HEK293 (cell line): Measurements from ENCODE around the gene SPTBN2.
A peak's percentile ranks its signal among the peaks of the same experiment; 100 is the strongest.

Source experiments
- CTCF ChIA-PET: fragments of 350-600 bp; formaldehyde crosslinking; extraction: SDS; loops from one replicate; lab custom pipeline; 2021; ENCODE audit warnings: antibody characterized with exemption; lab: Yijun Ruan, JAX
- POLR2A ChIA-PET: fragments of 300-600 bp; formaldehyde crosslinking; extraction: SDS; loops from one replicate; lab custom pipeline; 2020; ENCODE audit warnings: antibody characterized with exemption, inconsistent platforms; lab: Yijun Ruan, JAX
- H3K27ac ChIP-seq: fragments of 200-500 bp; sonication (Bioruptor generic); 2 replicates; pipeline ENCODE4 v1.5.1; 2014; ENCODE audit warnings: low read depth, low read length, control low read depth, inconsistent platforms; ENCODE audit errors: extremely low read depth
- H3K36me3 ChIP-seq, 2 experiments: fragments of 200-500 bp in 1 of 2; sonication (Bioruptor generic) in 1 of 2; 1 replicate in 1 of 2; 2 replicates in 1 of 2; pipeline ENCODE4 v1.5.1; 2014 to 2017; ENCODE audit warnings: inconsistent platforms in 2 of 2, low read length in 2 of 2; ENCODE audit not compliant: control insufficient read depth in 2 of 2, insufficient read depth in 1 of 2
- H3K4me1 ChIP-seq: fragments of 200-500 bp; sonication (Bioruptor generic); 2 replicates; pipeline ENCODE4 v1.5.1; 2014; ENCODE audit warnings: mild to moderate bottlenecking, low read length, inconsistent platforms; ENCODE audit not compliant: control insufficient read depth, insufficient read depth
- H3K4me3 ChIP-seq: 2 replicates; pipeline ENCODE4 v1.5.1; 2011; ENCODE audit warnings: low read depth, mild to moderate bottlenecking, control low read depth, low read length, moderate library complexity
- H3K9me3 ChIP-seq: fragments of 200-500 bp; sonication (Bioruptor generic); 2 replicates; pipeline ENCODE4 v1.5.1; 2014; ENCODE audit warnings: low read depth, low read length, inconsistent platforms; ENCODE audit not compliant: control insufficient read depth, insufficient read depth
- BCL6B ChIP-seq: fragments of 450-650 bp; formaldehyde crosslinking; IDR thresholded peaks from 2 replicates; pipeline ENCODE4 v1.5.1; 2017; ENCODE audit warnings: missing biosample characterization, missing genetic modification characterization
- FEZF1 ChIP-seq: fragments of 450-650 bp; formaldehyde crosslinking; IDR thresholded peaks from 2 replicates; pipeline ENCODE4 v1.5.1; 2016; ENCODE audit warnings: missing biosample characterization, missing genetic modification characterization
- GLI2 ChIP-seq: fragments of 450-650 bp; formaldehyde crosslinking; IDR thresholded peaks from 2 replicates; pipeline ENCODE4; 2017; ENCODE audit warnings: missing biosample characterization, missing genetic modification characterization, low read depth, borderline replicate concordance
- MEIS1 ChIP-seq: sonication (generic); formaldehyde crosslinking; IDR thresholded peaks from 2 replicates; pipeline ENCODE4 v1.8.1; 2022; ENCODE audit warnings: missing genetic modification reagents, mild to moderate bottlenecking, borderline replicate concordance
- OVOL3 ChIP-seq: fragments of 450-650 bp; formaldehyde crosslinking; IDR thresholded peaks from 2 replicates; pipeline ENCODE4 v1.5.1; 2016; ENCODE audit warnings: missing biosample characterization, missing genetic modification characterization
- PATZ1 ChIP-seq: fragments of 450-650 bp; formaldehyde crosslinking; IDR thresholded peaks from 2 replicates; pipeline ENCODE4 v1.5.1; 2016; ENCODE audit warnings: missing biosample characterization, missing genetic modification characterization
- PRDM1 ChIP-seq: fragments of 450-650 bp; formaldehyde crosslinking; IDR thresholded peaks from 2 replicates; pipeline ENCODE4; 2016; ENCODE audit warnings: missing biosample characterization, missing genetic modification characterization
- PRDM6 ChIP-seq: fragments of 450-650 bp; formaldehyde crosslinking; IDR thresholded peaks from 2 replicates; pipeline ENCODE4 v1.5.1; 2017; ENCODE audit warnings: missing biosample characterization, missing genetic modification characterization
- RBAK ChIP-seq: fragments of 450-650 bp; formaldehyde crosslinking; IDR thresholded peaks from 2 replicates; pipeline ENCODE4 v1.5.1; 2016; ENCODE audit warnings: missing biosample characterization, missing genetic modification characterization
- ZBTB1 ChIP-seq: fragments of 450-650 bp; formaldehyde crosslinking; IDR thresholded peaks from 2 replicates; pipeline ENCODE4 v1.5.1; 2016; ENCODE audit warnings: missing biosample characterization, missing genetic modification characterization
- ZBTB17 ChIP-seq: fragments of 450-650 bp; formaldehyde crosslinking; IDR thresholded peaks from 2 replicates; pipeline ENCODE4 v1.5.1; 2016; ENCODE audit warnings: missing biosample characterization, missing genetic modification characterization
- ZBTB26 ChIP-seq: fragments of 450-650 bp; formaldehyde crosslinking; optimal IDR thresholded peaks from 2 replicates; pipeline ENCODE3; 2016; ENCODE audit warnings: missing biosample characterization, mild to moderate bottlenecking, missing genetic modification characterization
- ZBTB7A ChIP-seq: fragments of 450-650 bp; formaldehyde crosslinking; IDR thresholded peaks from 2 replicates; pipeline ENCODE4 v1.5.1; 2016; ENCODE audit warnings: low read depth, missing biosample characterization, missing genetic modification characterization
- ZNF138 ChIP-seq: fragments of 450-650 bp; formaldehyde crosslinking; IDR thresholded peaks from 2 replicates; pipeline ENCODE4 v1.5.1; 2016; ENCODE audit warnings: missing biosample characterization, missing genetic modification characterization, borderline replicate concordance
- ZNF169 ChIP-seq: fragments of 450-650 bp; formaldehyde crosslinking; IDR thresholded peaks from 2 replicates; pipeline ENCODE4 v1.5.1; 2016; ENCODE audit warnings: missing biosample characterization, missing genetic modification characterization
- ZNF394 ChIP-seq: fragments of 450-650 bp; formaldehyde crosslinking; IDR thresholded peaks from 2 replicates; pipeline ENCODE4 v1.5.1; 2016; ENCODE audit warnings: missing biosample characterization, missing genetic modification characterization, mild to moderate bottlenecking, moderate library complexity, borderline replicate concordance
- ZNF518A ChIP-seq: fragments of 450-650 bp; formaldehyde crosslinking; conservative IDR thresholded peaks from 2 replicates; pipeline ENCODE4 v1.5.1; 2016; ENCODE audit warnings: low read depth, missing biosample characterization, missing genetic modification characterization
- ZNF530 ChIP-seq: fragments of 450-650 bp; formaldehyde crosslinking; IDR thresholded peaks from 2 replicates; pipeline ENCODE4 v1.5.1; 2016; ENCODE audit warnings: low read depth, missing biosample characterization, missing genetic modification characterization
- ZNF600 ChIP-seq: fragments of 450-650 bp; formaldehyde crosslinking; IDR thresholded peaks from 2 replicates; pipeline ENCODE4 v1.5.1; 2016; ENCODE audit warnings: missing biosample characterization, missing genetic modification characterization
- ZNF610 ChIP-seq: fragments of 450-650 bp; formaldehyde crosslinking; IDR thresholded peaks from 2 replicates; pipeline ENCODE4 v1.5.1; 2016; ENCODE audit warnings: missing biosample characterization, missing genetic modification characterization, borderline replicate concordance
- ZNF626 ChIP-seq: fragments of 450-650 bp; sonication (Bioruptor Pico); formaldehyde crosslinking; IDR thresholded peaks from 2 replicates; pipeline ENCODE4 v1.5.1; 2018; ENCODE audit warnings: missing biosample characterization, missing genetic modification characterization, inconsistent platforms
- ZNF830 ChIP-seq: fragments of 450-650 bp; IDR thresholded peaks from 2 replicates; pipeline ENCODE4 v1.5.0; 2018; ENCODE audit warnings: missing biosample characterization, missing genetic modification characterization, low read depth, mild to moderate bottlenecking, moderate library complexity

Gene SPTBN2

GRCh38 chr11:66674964-66675602, 53.9 kb downstream of the SPTBN2 start:
- peaks cover 0 to 33% of the 10 kb centered on the region in 2 experiments; a peak in 2 of 3 replicates for H3K36me3 ChIP-seq
- H3K27ac ChIP-seq: no peak overlapping the region
- no peaks in the 10 kb centered on the region for H3K4me1 ChIP-seq
- H3K4me3 ChIP-seq: no peak overlapping the region
- POLR2A ChIA-PET: interaction anchor here (0.6 kb wide), 1 partner anchor 12 kb away, joined by 3 read pairs; no protein-coding TSS in a partner anchor
- TF ChIP-seq ZNF169 (tag by site-specific recombination) (no peak), MEIS1 (no peak), ZBTB17 (tag by site-specific recombination) (peak; percentile 66), PRDM6 (tag by site-specific recombination) (peak; percentile 21; the same call in 1 of the 2 replicates), PRDM1 (tag by site-specific recombination) (peak; percentile 92)
- H3K9me3 ChIP-seq: no peaks in the 10 kb centered on the region
- CTCF ChIA-PET: interaction anchor here (0.7 to 1.3 kb wide), 2 partner anchors 20 to 159 kb away, joined by 3 to 4 read pairs; no protein-coding TSS in a partner anchor

- Histone ChIP-seq H3K4me1 (no peaks in the 10 kb centered on the region), H3K4me3 (no peak overlapping the region), H3K36me3 (peaks cover 4 to 59% of the 10 kb centered on the region in 2 experiments), H3K27ac (no peak overlapping the region), H3K9me3 (no peaks in the 10 kb centered on the region)
- TF ChIP-seq ZNF394: no peak
- TF ChIP-seq ZNF530 (tag by site-specific recombination): no peak
- no peak for TF ChIP-seq ZBTB26
- no peak for TF ChIP-seq RBAK (tag by site-specific recombination)
- TF ChIP-seq ZNF138 (tag by site-specific recombination): no peak
- no peak for TF ChIP-seq ZNF610
- no peak for TF ChIP-seq ZNF626 (tag by site-specific recombination)
- TF ChIP-seq ZNF518A (tag by site-specific recombination): no peak
- no peak for TF ChIP-seq OVOL3 (tag by site-specific recombination)
- no peak for TF ChIP-seq ZBTB7A (tag by site-specific recombination)
- TF ChIP-seq GLI2: no peak
- TF ChIP-seq ZNF600 (tag by site-specific recombination): no peak
- no peak for TF ChIP-seq ZBTB1 (tag by site-specific recombination)
- TF ChIP-seq BCL6B (tag by site-specific recombination): no peak
- no peak for TF ChIP-seq FEZF1 (tag by site-specific recombination)
- TF ChIP-seq ZNF830: no peak
- no peak for TF ChIP-seq PATZ1 (tag by site-specific recombination)
- ChIA-PET POLR2A (interaction anchor here (0.6 kb wide), 1 partner anchor 204 kb away, joined by 4 read pairs; no protein-coding TSS in a partner anchor), CTCF (interaction anchor here (0.7 kb wide), 1 partner anchor 93 kb away, joined by 5 read pairs; no protein-coding TSS in a partner anchor)
These were observed 58.2 kb downstream of the SPTBN2 start for GRCh38 chr11:66670816-66671215.
